MM.1S (cell line): ENCODE measurements around the gene KRTAP5-8.
"Not testable (repeated sequence)": the region's sequence is repeated elsewhere in the genome, so short reads cannot be mapped to it uniquely, and the experiment has no call there.

ENCODE experiments used
- EZH2 ChIP-seq: fragments of 300-600 bp; sonication (generic); optimal IDR thresholded peaks from 2 replicates; pipeline ENCODE3; 2017; ENCODE audit warnings: low read depth, mild to moderate bottlenecking, antibody characterized with exemption, low read length, mixed read lengths
- TF ChIP-seq, protein P1 (sequence below): fragments of 300-600 bp; sonication (generic); IDR thresholded peaks from 2 replicates; pipeline ENCODE4 v1.5.1; 2016; ENCODE audit warnings: antibody characterized with exemption, low read length, mixed read lengths

DNA sequence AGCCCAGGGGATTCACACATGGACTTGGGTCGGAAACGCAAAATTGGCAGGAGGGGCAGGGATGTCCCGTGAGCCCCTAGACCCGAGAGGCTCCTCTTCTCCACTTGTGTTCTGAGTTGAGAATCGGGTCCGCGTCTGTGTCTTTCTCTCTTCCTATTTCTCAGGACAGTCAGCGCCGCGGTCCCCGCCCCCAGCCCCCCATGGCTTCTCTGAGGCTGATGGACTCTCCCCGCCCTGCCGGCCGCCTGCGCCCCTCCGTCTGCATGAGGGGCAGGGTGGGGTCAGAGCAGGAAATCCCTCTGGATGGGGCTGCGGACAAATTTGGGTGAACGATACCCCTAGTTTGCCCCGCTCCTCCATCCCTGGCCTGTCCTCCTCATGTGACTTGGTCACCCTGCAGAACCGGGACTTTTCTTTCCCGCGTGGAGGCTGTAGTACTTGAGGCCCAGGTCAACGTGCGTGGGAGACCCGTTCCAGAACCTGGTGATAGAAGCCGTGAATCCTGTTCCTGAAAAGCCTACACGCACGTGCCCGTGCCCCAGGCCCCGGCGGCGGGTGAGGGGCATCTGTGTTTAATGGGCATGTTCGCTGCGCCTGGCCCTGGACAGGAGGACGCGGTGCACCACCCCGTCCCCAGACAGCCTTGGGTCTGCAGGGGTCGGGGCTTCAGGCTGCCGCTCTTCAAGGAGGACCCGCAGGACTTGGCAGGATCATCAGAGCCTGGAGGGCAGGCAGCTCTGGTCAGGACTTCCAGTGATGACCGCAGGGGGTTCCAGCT is 39.1 kb downstream of the KRTAP5-8 start:
- TF ChIP-seq, protein P1, sequence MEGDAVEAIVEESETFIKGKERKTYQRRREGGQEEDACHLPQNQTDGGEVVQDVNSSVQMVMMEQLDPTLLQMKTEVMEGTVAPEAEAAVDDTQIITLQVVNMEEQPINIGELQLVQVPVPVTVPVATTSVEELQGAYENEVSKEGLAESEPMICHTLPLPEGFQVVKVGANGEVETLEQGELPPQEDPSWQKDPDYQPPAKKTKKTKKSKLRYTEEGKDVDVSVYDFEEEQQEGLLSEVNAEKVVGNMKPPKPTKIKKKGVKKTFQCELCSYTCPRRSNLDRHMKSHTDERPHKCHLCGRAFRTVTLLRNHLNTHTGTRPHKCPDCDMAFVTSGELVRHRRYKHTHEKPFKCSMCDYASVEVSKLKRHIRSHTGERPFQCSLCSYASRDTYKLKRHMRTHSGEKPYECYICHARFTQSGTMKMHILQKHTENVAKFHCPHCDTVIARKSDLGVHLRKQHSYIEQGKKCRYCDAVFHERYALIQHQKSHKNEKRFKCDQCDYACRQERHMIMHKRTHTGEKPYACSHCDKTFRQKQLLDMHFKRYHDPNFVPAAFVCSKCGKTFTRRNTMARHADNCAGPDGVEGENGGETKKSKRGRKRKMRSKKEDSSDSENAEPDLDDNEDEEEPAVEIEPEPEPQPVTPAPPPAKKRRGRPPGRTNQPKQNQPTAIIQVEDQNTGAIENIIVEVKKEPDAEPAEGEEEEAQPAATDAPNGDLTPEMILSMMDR, result not testable (repeated sequence)
- not testable (repeated sequence) for TF ChIP-seq EZH2
